NCI-H1694 treated with DMSO at 0.1 percent for 48 hours (cell line): ENCODE measurements around the gene GTF2H2C_2.
"Not testable (repeated sequence)": the region's sequence is repeated elsewhere in the genome, so short reads cannot be mapped to it uniquely, and the experiment has no call there.

Experiments used
- DNase-seq: peaks from one replicate; lab custom pipeline; 2025; lab: John Stamatoyannopoulos, UW

GTF2H2C_2 gene

DNA sequence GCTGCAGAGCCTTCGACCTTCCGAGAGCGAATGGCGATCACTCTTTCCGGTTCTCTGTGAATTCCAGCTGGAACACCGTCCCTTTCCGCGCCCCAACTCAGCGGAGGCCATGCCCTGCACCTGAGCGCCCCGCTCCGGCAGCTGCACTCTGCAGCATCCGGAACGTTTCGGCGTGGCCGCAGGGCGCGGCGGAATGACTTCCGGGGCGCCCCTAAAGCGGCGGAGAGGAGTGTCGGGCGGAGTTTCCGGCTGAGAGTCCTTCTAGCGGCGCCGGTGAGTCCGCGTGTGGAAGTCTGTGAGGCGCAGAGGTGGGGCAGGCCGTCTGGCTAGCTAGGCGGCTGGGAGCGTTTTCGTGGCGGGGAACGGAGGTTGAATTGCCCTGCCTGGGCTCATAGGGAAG, at the start of gene GTF2H2C_2:
Gene GTF2H2C_2, plus strand, starts transcription at position 252 of the 400 bp plus-strand sequence.
- DNase-seq, result not testable (repeated sequence)

DNA sequence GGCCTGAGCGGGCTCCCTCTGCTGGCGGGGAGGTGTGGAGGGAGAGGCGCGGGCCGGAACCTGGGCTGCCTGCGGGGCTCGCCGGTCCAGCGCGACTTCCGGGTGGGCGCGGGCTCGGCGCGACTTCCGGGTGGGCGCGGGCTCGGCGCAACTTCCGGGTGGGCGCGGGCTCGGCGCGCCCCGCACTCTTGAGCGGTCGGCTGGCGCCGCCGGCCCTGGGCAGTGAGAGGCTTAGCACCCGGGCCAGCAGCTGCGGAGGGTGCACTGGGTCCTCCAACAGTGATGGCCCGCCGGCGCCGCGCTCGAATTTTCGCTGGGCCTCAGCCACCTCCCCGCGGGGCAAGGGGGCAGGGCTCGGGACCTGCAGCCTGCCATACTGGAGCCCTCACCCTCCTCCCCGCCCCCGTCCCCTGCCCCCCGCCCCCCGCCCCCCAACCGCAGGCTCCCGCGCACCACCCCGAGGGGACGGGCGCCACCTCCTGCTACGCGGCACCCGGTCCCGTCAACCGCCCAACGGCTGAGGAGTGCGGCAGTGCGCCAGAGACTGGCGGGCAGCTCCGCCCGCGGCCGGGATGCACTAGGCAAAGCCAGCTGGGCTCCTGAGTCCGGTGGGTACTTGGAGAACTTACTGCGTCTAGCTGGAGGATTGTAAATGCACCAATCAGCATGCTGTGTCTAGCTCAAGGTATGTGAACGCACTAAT, 14.0 kb upstream of the GTF2H2C_2 start:
- DNase-seq, result not testable (repeated sequence)

DNA sequence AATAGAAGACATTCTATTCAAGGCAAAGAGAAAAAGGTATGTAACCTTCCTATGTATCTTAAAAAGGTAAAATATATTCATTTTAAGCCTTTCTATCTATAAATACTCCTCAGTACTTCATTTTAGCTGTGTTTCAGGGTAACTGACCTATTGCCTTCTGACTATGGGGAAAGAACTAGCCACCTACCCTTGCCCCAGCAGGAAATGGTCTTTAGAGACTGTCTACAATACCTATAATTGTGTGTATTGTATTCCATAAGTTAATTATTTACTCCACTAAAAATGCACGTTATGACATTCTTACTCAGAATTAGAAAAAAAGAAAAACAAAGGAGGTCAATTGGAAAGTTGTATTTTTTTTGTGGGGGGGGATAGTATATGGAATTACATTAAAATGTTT, 6.2 kb downstream of the GTF2H2C_2 start:
- DNase-seq, result not testable (repeated sequence)

DNA sequence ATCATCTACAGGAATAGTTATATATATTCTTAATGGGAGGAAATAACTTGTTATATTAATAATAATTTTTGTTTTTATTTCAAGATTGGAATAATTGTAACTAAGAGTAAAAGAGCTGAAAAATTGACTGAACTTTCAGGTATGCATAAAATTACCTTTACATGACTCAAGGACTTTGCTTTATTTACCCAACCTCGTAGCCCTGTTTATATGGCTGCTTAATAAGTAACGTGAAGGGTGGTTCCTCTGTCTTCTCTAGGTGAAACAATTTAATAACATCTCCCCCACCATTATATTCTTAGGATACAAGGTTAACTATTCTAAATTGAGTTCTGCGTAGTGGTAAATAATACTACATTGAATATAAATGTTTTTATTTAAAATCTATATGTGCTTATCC, 8.0 kb downstream of the GTF2H2C_2 start:
- DNase-seq, result not testable (repeated sequence)

DNA sequence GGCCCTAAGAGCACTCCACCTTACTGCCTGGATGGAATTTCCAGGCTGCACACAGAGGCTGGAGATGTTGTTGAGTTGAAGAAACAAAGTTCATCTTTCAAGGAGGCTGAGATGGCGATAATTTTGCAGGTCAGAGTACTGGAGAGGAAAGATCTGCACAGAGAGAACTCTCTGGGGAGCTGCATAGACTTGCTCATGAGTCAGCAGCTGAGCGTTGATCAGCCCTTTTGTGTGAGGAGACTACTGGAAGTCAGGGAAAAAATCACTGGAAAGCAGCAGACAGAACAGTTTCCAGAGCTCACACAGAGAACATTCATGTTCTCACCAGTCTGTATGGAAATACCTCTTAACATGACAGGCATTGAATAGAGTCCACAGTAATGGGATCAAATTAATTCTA, 23.4 kb downstream of the GTF2H2C_2 start:
- DNase-seq, result not testable (repeated sequence)

GRCh38 chr5:70449565-70449964, 34.4 kb downstream of the GTF2H2C_2 start:
- DNase-seq, result not testable (repeated sequence)

- not testable (repeated sequence) for DNase-seq
These were observed 36.2 kb downstream of the GTF2H2C_2 start for GRCh38 chr5:70451249-70451984.

GRCh38 chr5:70457093-70457492, 41.9 kb downstream of the GTF2H2C_2 start:
- not testable (repeated sequence) for DNase-seq

DNA sequence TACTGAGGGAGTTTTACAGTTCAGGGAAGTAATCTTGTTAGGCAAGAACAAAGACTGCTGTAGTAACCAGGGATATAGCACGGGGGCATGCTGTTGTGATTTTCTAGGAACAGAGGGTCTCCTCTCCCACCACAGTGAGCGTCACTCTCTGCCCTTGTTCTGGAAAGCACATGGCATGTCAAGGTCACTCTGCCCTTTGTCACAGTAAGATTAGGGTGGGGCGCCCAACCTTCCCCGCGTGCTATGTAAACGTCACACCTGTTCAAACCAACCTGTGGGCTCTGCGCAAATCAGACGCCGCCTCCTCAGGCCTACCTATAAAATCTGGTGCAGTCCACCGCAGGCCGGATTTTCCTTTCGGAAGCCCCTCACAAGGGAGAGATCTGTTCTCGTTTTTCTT, 44.0 kb downstream of the GTF2H2C_2 start:
- DNase-seq, result not testable (repeated sequence)

GRCh38 chr5:70461984-70462383, 46.8 kb downstream of the GTF2H2C_2 start:
- DNase-seq, result not testable (repeated sequence)

GRCh38 chr5:70464019-70464637, 49.0 kb downstream of the GTF2H2C_2 start:
- DNase-seq, result not testable (repeated sequence)

GRCh38 chr5:70469926-70470509, 54.9 kb downstream of the GTF2H2C_2 start:
- not testable (repeated sequence) for DNase-seq
